Esophagus squamous epithelium (tissue), 4 donors: ENCODE results near the gene TOX2.

Experiments
- CTCF ChIP-seq, 6 experiments: fragments of 450-650 bp in 4 of 6; fragments of 200-600 bp in 2 of 6; sonication (generic) in 2 of 6; IDR thresholded peaks; one replicate each; pipeline ENCODE4 v1.5.1; 2016 to 2019; ENCODE audit warnings: antibody characterized with exemption in 6 of 6, mild to moderate bottlenecking in 4 of 6, moderate library complexity in 4 of 6
- POLR2A ChIP-seq, 4 donors: fragments of 450-650 bp; IDR thresholded peaks; one replicate each; pipeline ENCODE4 v1.6.1; 2017; ENCODE audit warnings: antibody characterized with exemption in 4 of 4, mild to moderate bottlenecking in 4 of 4, moderate library complexity in 3 of 4

DNA sequence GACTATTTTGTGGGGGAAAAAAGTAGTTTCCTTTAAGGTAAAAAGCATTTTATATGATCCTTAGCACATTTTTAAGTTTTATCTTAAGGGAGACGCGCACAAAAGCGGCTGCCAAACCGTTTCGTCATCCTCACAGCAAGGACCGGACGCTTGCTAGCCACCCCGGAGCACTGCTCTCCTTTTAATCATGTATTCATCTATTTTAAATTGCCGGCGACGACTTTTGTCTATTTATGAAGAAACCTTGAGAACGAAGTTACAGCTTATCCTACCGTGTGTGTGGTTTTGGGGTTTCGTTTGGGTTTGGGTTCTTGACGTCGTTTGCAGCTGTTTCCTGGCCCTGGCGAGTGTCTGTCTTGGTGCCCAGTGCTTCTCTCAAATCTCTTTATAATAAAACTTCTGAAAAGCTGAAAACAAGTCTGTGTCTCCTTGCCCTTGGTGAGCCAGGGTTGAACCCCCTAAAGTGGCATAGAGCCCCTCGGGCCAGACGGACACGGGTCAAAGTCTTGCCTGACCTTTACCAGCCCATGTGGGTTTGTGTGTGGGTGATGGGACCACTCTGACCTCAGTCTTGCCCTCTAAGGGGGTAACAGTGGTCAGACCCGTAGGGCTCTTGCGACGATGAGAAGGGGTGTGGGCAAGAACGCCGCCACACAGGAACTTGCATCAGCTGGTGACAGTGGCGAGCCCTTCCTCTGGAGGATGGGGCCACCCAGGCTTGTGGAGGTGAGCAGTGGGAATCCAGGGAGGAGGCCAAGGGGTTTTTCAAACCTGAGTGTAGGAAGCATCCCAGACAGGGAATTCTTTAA lies 154.8 kb downstream of the TOX2 start:
- TF ChIP-seq CTCF (IDR thresholded peaks at IDR 0.05) (no peak), POLR2A (IDR thresholded peaks at IDR 0.05) (no peak)
